Activated B cell treated with CpG ODN at 0.5 μM for 24 hours (primary cell): ENCODE results near the gene TFB2M. TPM values are rescaled to one million over a fixed set of nuclear protein-coding genes. Genes with fewer than 3 reads are reported as not detected.
"Not testable (repeated sequence)": the region's sequence is repeated elsewhere in the genome, so short reads cannot be mapped to it uniquely, and the experiment has no call there.

Experiments used
- ATAC-seq: fragments of 200-7000 bp; cut with Tn5 transposase; one replicate; pipeline ENCODE4 v1.10.0; 2021; ENCODE audit warnings: low read depth, mild to moderate bottlenecking, moderate library complexity
- CTCF ChIA-PET: fragments of 350-600 bp; sonication (Branson Sonifier 250); formaldehyde crosslinking; loops from one replicate; lab custom pipeline; 2021; ENCODE audit warnings: antibody characterized with exemption; lab: Charles Lee
- POLR2A ChIA-PET: fragments of 350-600 bp; sonication (Branson Sonifier 250); formaldehyde crosslinking; loops from one replicate; lab custom pipeline; 2021; ENCODE audit warnings: antibody characterized with exemption; lab: Charles Lee
- DNase-seq: peaks from one replicate; pipeline ENCODE4 v3.0.0; 2022
- H3K27ac Mint-ChIP-seq: one replicate; pipeline ENCODE4 v1.8.0; 2020; ENCODE audit warnings: mixed read lengths
- H3K27me3 Mint-ChIP-seq: one replicate; pipeline ENCODE4 v1.8.0; 2021; ENCODE audit warnings: mixed read lengths
- H3K36me3 Mint-ChIP-seq: one replicate; pipeline ENCODE4 v1.8.0; 2021; ENCODE audit warnings: low read depth, mixed read lengths
- H3K4me1 Mint-ChIP-seq: one replicate; pipeline ENCODE4 v1.8.0; 2021; ENCODE audit warnings: mixed read lengths
- H3K4me3 Mint-ChIP-seq: one replicate; pipeline ENCODE4 v1.8.0; 2020; ENCODE audit warnings: mild to moderate bottlenecking, mixed read lengths
- H3K9me3 Mint-ChIP-seq: one replicate; pipeline ENCODE4 v1.8.0; 2020; ENCODE audit warnings: mixed read lengths
- CTCF ChIP-seq: fragments of 200-600 bp; IDR thresholded peaks from one replicate; pipeline ENCODE4 v1.8.0; 2022; ENCODE audit warnings: antibody characterized with exemption, mild to moderate bottlenecking
- intact Hi-C: fragments of 100-400 bp; cut with micrococcal nuclease; formaldehyde crosslinking; loops from one replicate; pipeline ENCODE4 v1.15.1; 2024
- total RNA-seq: library from RNA; stranded (reverse); gene quantifications from 2 replicates; pipeline ENCODE4 v1.2.3, GENCODE V29; 2022

Gene TFB2M
- total RNA-seq, 1 donor from 2014 or later = 18.3 TPM

GRCh38 chr1:246566813-246567645 is 968 bp upstream of the TFB2M start:
- peak overlapping the region; percentile 99 for H3K4me3 Mint-ChIP-seq
- CTCF ChIA-PET = interaction anchor here (1.0 kb wide), 1 partner anchor 122 kb away, joined by 3 read pairs; no protein-coding TSS in a partner anchor
- DNase-seq (no peak), ATAC-seq (peak; percentile 10)
- no peak for TF ChIP-seq CTCF
- peaks cover 27% of the 10 kb centered on the region for H3K36me3 Mint-ChIP-seq
- H3K27ac Mint-ChIP-seq = peak overlapping the region; percentile 97
- no peaks in the 10 kb centered on the region for H3K27me3 Mint-ChIP-seq
- intact Hi-C loops = loop anchor here (1.0 to 10.0 kb wide), 10 partner anchors 12 to 1702 kb away; partner anchors contain the start of genes HNRNPU, SMYD3 and ZNF669
- POLR2A ChIA-PET = interaction anchor here (0.6 to 3.9 kb wide), 7 partner anchors 14 to 365 kb away, joined by 3 to 34 read pairs (median 4); partner anchors contain the start of genes AHCTF1 and SMYD3
- H3K4me1 Mint-ChIP-seq = peaks cover 68% of the 10 kb centered on the region
- no peaks in the 10 kb centered on the region for H3K9me3 Mint-ChIP-seq

GRCh38 chr1:246565751-246566127 is 322 bp downstream of the TFB2M start:
- Mint-ChIP-seq H3K36me3 (peaks cover 34% of the 10 kb centered on the region), H3K27ac (peak overlapping the region; percentile 97), H3K4me3 (peak overlapping the region; percentile 99), H3K9me3 (no peaks in the 10 kb centered on the region), H3K27me3 (no peaks in the 10 kb centered on the region), H3K4me1 (peaks cover 55% of the 10 kb centered on the region)
- no peak for TF ChIP-seq CTCF
- ChIA-PET POLR2A (interaction anchor here (0.9 to 3.9 kb wide), 8 partner anchors 15 to 1836 kb away, joined by 3 to 34 read pairs (median 3); partner anchors contain the start of genes AHCTF1 and SMYD3), CTCF (interaction anchor here (1.0 kb wide), 1 partner anchor 124 kb away, joined by 3 read pairs; no protein-coding TSS in a partner anchor)
- intact Hi-C loops = loop anchor here (1.0 to 10.0 kb wide), 9 partner anchors 14 to 1701 kb away; partner anchors contain the start of genes HNRNPU, SMYD3 and ZNF669
- no peak for DNase-seq
- ATAC-seq = no peak

- ATAC-seq (no peak), DNase-seq (no peak)
- Mint-ChIP-seq H3K27ac (peak overlapping the region; percentile 97), H3K36me3 (peaks cover 40% of the 10 kb centered on the region), H3K27me3 (no peaks in the 10 kb centered on the region), H3K4me3 (peak overlapping the region; percentile 99), H3K9me3 (no peaks in the 10 kb centered on the region), H3K4me1 (peaks cover 48% of the 10 kb centered on the region)
- ChIA-PET POLR2A (interaction anchor here (0.7 to 3.9 kb wide), 7 partner anchors 16 to 1836 kb away, joined by 3 to 34 read pairs (median 4); partner anchors contain the start of genes AHCTF1 and SMYD3), CTCF (no interaction called here)
- no peak for TF ChIP-seq CTCF
- intact Hi-C loops = loop anchor here (5.0 to 10.0 kb wide), 3 partner anchors 117 to 647 kb away; partner anchors contain the start of gene ZNF669
Observed at GRCh38 chr1:246564839-246565750, 966 bp downstream of the TFB2M start.

GRCh38 chr1:246560833-246561232 is 5.2 kb downstream of the TFB2M start:
- peaks cover 62% of the 10 kb centered on the region for H3K36me3 Mint-ChIP-seq
- intact Hi-C loops = loop anchor here (10.0 kb wide), 1 partner anchor 544 kb away; the partner anchor contains the start of gene ZNF669
- H3K4me1 Mint-ChIP-seq = peaks cover 21% of the 10 kb centered on the region
- POLR2A ChIA-PET, H3K27ac Mint-ChIP-seq, H3K4me3 Mint-ChIP-seq, H3K9me3 Mint-ChIP-seq, CTCF ChIA-PET, H3K27me3 Mint-ChIP-seq, DNase-seq, ATAC-seq: not testable (repeated sequence)

GRCh38 chr1:246559310-246559709 is 6.8 kb downstream of the TFB2M start:
- peaks cover 71% of the 10 kb centered on the region for H3K36me3 Mint-ChIP-seq
- CTCF ChIA-PET = no interaction called here

More at GRCh38 chr1:246559310-246559709, 6.8 kb downstream of the TFB2M start:
- no peak for TF ChIP-seq CTCF
- H3K4me3 Mint-ChIP-seq = no peak overlapping the region
- intact Hi-C loops = no loop called here
- POLR2A ChIA-PET = no interaction called here
- H3K9me3 Mint-ChIP-seq = no peaks in the 10 kb centered on the region
- ATAC-seq (no peak), DNase-seq (no peak)
- no peaks in the 10 kb centered on the region for H3K27me3 Mint-ChIP-seq
- no peak overlapping the region for H3K27ac Mint-ChIP-seq
- peaks cover 6% of the 10 kb centered on the region for H3K4me1 Mint-ChIP-seq
